CD4-positive, alpha-beta memory T cell (primary cell): ENCODE measurements around the gene GRK4. TPM values are rescaled to one million over a fixed set of nuclear protein-coding genes. Genes with fewer than 3 reads are reported as not detected.
"Not testable (repeated sequence)": the region's sequence is repeated elsewhere in the genome, so short reads cannot be mapped to it uniquely, and the experiment has no call there.

Experiments
- CTCF ChIA-PET: fragments of 350-600 bp; sonication (Branson Sonifier 250); formaldehyde crosslinking; loops from one replicate; lab custom pipeline; 2021; ENCODE audit warnings: inconsistent platforms; ENCODE audit not compliant: partially characterized antibody; lab: Charles Lee
- POLR2A ChIA-PET: fragments of 350-600 bp; sonication (Branson Sonifier 250); formaldehyde crosslinking; loops from one replicate; lab custom pipeline; 2021; ENCODE audit not compliant: partially characterized antibody; lab: Charles Lee
- DNase-seq, 5 donors: peaks; one replicate each; pipeline versions ENCODE4 v3.0.0 to v3.0.0-alpha.2; 2020 to 2022; ENCODE audit warnings: mixed read lengths in 1 of 5
- H3K27ac ChIP-seq: one replicate; pipeline ENCODE4 v1.7.0; 2013; ENCODE audit warnings: low read depth, low read length
- H3K27me3 ChIP-seq: 2 replicates; pipeline ENCODE4 v1.7.0; 2013; ENCODE audit warnings: mild to moderate bottlenecking, low read length, moderate library complexity; ENCODE audit not compliant: insufficient read depth
- H3K36me3 ChIP-seq: 2 replicates; pipeline ENCODE4 v1.7.0; 2013; ENCODE audit warnings: mild to moderate bottlenecking, low read length, moderate library complexity; ENCODE audit not compliant: insufficient read depth
- H3K4me1 ChIP-seq: 2 replicates; pipeline ENCODE4 v1.7.0; 2013; ENCODE audit warnings: mild to moderate bottlenecking, low read length, moderate library complexity; ENCODE audit not compliant: insufficient read depth
- H3K4me3 ChIP-seq, 2 donors: one replicate each; pipeline ENCODE4 v1.7.0; 2013; ENCODE audit warnings: low read length in 2 of 2, mild to moderate bottlenecking in 1 of 2
- H3K9me3 ChIP-seq, 2 donors: one replicate each; pipeline ENCODE4 v1.7.0; 2013; ENCODE audit warnings: low read length in 2 of 2, control low read depth in 1 of 2; ENCODE audit not compliant: control insufficient read depth in 1 of 2
- H3K27ac Mint-ChIP-seq, 7 donors: one replicate each; pipeline ENCODE4 v1.8.0; 2020 to 2021; ENCODE audit warnings: mixed read lengths in 7 of 7, mild to moderate bottlenecking in 6 of 7, inconsistent platforms in 3 of 7, moderate library complexity in 3 of 7
- H3K27me3 Mint-ChIP-seq, 2 donors: one replicate each; pipeline ENCODE4 v1.8.0; 2020 to 2021; ENCODE audit warnings: mixed read lengths in 2 of 2
- H3K36me3 Mint-ChIP-seq, 2 donors: one replicate each; pipeline ENCODE4 v1.8.0; 2020 to 2021; ENCODE audit warnings: mixed read lengths in 2 of 2, inconsistent platforms in 1 of 2, mild to moderate bottlenecking in 1 of 2
- H3K4me1 Mint-ChIP-seq, 4 donors: one replicate each; pipeline ENCODE4 v1.8.0; 2020 to 2021; ENCODE audit warnings: mixed read lengths in 4 of 4, mild to moderate bottlenecking in 1 of 4
- H3K4me3 Mint-ChIP-seq, 8 donors: one replicate each; pipeline ENCODE4 v1.8.0; 2020 to 2021; ENCODE audit warnings: mixed read lengths in 8 of 8, mild to moderate bottlenecking in 7 of 8, moderate library complexity in 6 of 8, inconsistent platforms in 3 of 8
- H3K9me3 Mint-ChIP-seq, 8 donors: one replicate each; pipeline ENCODE4 v1.8.0; 2020 to 2021; ENCODE audit warnings: mixed read lengths in 8 of 8, mild to moderate bottlenecking in 5 of 8, inconsistent platforms in 3 of 8, moderate library complexity in 1 of 8
- intact Hi-C: fragments of 100-400 bp; cut with micrococcal nuclease; formaldehyde crosslinking; loops from one replicate; pipeline ENCODE4 v1.15.1; 2023
- polyA plus RNA-seq, 2 donors: library from polyadenylated mRNA; unstranded; fragments of 300-500 nt; fragmentation: Illumina TruSeq; gene quantifications; one replicate each; pipeline ENCODE4 v1.2.3, GENCODE V29; 2021
- total RNA-seq, 2 experiments: library from RNA; stranded (reverse); gene quantifications; one replicate each; pipeline ENCODE4 v1.2.3, GENCODE V29; 2021

GRK4 gene
- total and polyA plus RNA-seq, 4 experiments from 2014 or later = 0.55 to 3.2 (median 2.3) TPM

GRCh38 chr4:2968381-2968780 is 5.0 kb downstream of the GRK4 start:
- Mint-ChIP-seq H3K4me3 (no peak overlapping the region), H3K36me3 (peaks cover 0 to 3% of the 10 kb centered on the region in 2 donors), H3K9me3 (no peaks in the 10 kb centered on the region), H3K4me1 (peaks cover 3 to 10% (median 7%) of the 10 kb centered on the region in 4 donors), H3K27me3 (peaks cover 0 to 2% of the 10 kb centered on the region in 2 donors), H3K27ac (peak overlapping the region in 1 of 7 donors; percentile 53)
- Histone ChIP-seq H3K27me3 (no peaks in the 10 kb centered on the region), H3K4me3 (no peak overlapping the region), H3K36me3 (no peaks in the 10 kb centered on the region), H3K27ac (no peak overlapping the region), H3K9me3 (no peaks in the 10 kb centered on the region), H3K4me1 (peaks cover 10% of the 10 kb centered on the region)
- intact Hi-C loops = no loop called here
- ChIA-PET CTCF (interaction anchor here (1.6 to 2.1 kb wide), 2 partner anchors 10 to 14 kb away, joined by 3 to 9 read pairs; no protein-coding TSS in a partner anchor), POLR2A (no interaction called here)
- DNase-seq = no peak

- CTCF ChIA-PET = no interaction called here
- intact Hi-C loops = no loop called here
- no peaks in the 10 kb centered on the region for H3K36me3 Mint-ChIP-seq
Measured at GRCh38 chr4:2971275-2971674, 7.9 kb downstream of the GRK4 start.

GRCh38 chr4:2977211-2978088 is 14.1 kb downstream of the GRK4 start:
- Histone ChIP-seq H3K36me3 (no peaks in the 10 kb centered on the region), H3K4me3 (no peak overlapping the region), H3K27me3 (no peaks in the 10 kb centered on the region), H3K27ac (no peak overlapping the region), H3K9me3 (peaks cover 0 to 5% of the 10 kb centered on the region in 2 donors), H3K4me1 (no peaks in the 10 kb centered on the region)
- H3K27me3 Mint-ChIP-seq = peaks cover 0 to 2% of the 10 kb centered on the region in 2 donors
- H3K27ac Mint-ChIP-seq = no peak overlapping the region
- H3K36me3 Mint-ChIP-seq = no peaks in the 10 kb centered on the region
- H3K9me3 Mint-ChIP-seq = peaks cover 0 to 12% (median 1%) of the 10 kb centered on the region in 8 donors
- ChIA-PET CTCF (interaction anchor here (0.6 to 4.9 kb wide), 18 partner anchors 9 to 471 kb away, joined by 3 to 23 read pairs (median 4); partner anchors contain the start of genes GRK4 and NOP14), POLR2A (interaction anchor here (1.2 kb wide), 1 partner anchor 14 kb away, joined by 5 read pairs; the partner anchor contains the start of genes GRK4 and NOP14)
- peaks cover 0 to 4% (median 2%) of the 10 kb centered on the region in 4 donors for H3K4me1 Mint-ChIP-seq
- intact Hi-C loops = loop anchor here (1.0 kb wide), 1 partner anchor 60 kb away; no protein-coding TSS in a partner anchor
- H3K4me3 Mint-ChIP-seq = no peak overlapping the region
- no peak for DNase-seq

More at GRCh38 chr4:2971275-2971674, 7.9 kb downstream of the GRK4 start:
- H3K36me3 ChIP-seq = no peaks in the 10 kb centered on the region
- no peak overlapping the region for H3K4me3 ChIP-seq
- no peak for DNase-seq
- POLR2A ChIA-PET = no interaction called here
- peak overlapping the region in 1 of 7 donors; percentile 14 for H3K27ac Mint-ChIP-seq
- H3K9me3 ChIP-seq = no peaks in the 10 kb centered on the region
- no peak overlapping the region for H3K4me3 Mint-ChIP-seq
- no peak overlapping the region for H3K27ac ChIP-seq
- peaks cover 0 to 2% of the 10 kb centered on the region in 2 donors for H3K27me3 Mint-ChIP-seq
- no peaks in the 10 kb centered on the region for H3K4me1 Mint-ChIP-seq
- no peaks in the 10 kb centered on the region for H3K4me1 ChIP-seq
- H3K9me3 Mint-ChIP-seq = no peaks in the 10 kb centered on the region
- H3K27me3 ChIP-seq = no peaks in the 10 kb centered on the region

GRCh38 chr4:2981256-2981819 is 18.0 kb downstream of the GRK4 start:
- Histone ChIP-seq H3K9me3 (peaks cover 0 to 5% of the 10 kb centered on the region in 2 donors), H3K27ac (no peak overlapping the region), H3K4me3 (no peak overlapping the region), H3K27me3 (no peaks in the 10 kb centered on the region), H3K4me1 (no peaks in the 10 kb centered on the region), H3K36me3 (no peaks in the 10 kb centered on the region)
- H3K4me3 Mint-ChIP-seq = no peak overlapping the region
- CTCF ChIA-PET = interaction anchor here (0.9 to 4.9 kb wide), 3 partner anchors 11 to 51 kb away, joined by 3 to 23 read pairs (median 3); no protein-coding TSS in a partner anchor
- POLR2A ChIA-PET = no interaction called here
- H3K36me3 Mint-ChIP-seq = no peaks in the 10 kb centered on the region
- peaks cover 0 to 4% (median 2%) of the 10 kb centered on the region in 4 donors for H3K4me1 Mint-ChIP-seq
- no peak overlapping the region for H3K27ac Mint-ChIP-seq
- H3K9me3 Mint-ChIP-seq = peaks cover 0 to 13% (median 2%) of the 10 kb centered on the region in 8 donors
- intact Hi-C loops = no loop called here
- DNase-seq = no peak
- H3K27me3 Mint-ChIP-seq = peaks cover 2% of the 10 kb centered on the region in 2 donors

GRCh38 chr4:2982012-2982411 is 18.6 kb downstream of the GRK4 start:
- no peaks in the 10 kb centered on the region for H3K36me3 ChIP-seq
- no peak for DNase-seq
- Mint-ChIP-seq H3K27me3 (peaks cover 2% of the 10 kb centered on the region in 2 donors), H3K4me3 (no peak overlapping the region), H3K36me3 (no peaks in the 10 kb centered on the region), H3K27ac (no peak overlapping the region), H3K4me1 (peaks cover 0 to 4% (median 2%) of the 10 kb centered on the region in 4 donors), H3K9me3 (peaks cover 0 to 13% (median 2%) of the 10 kb centered on the region in 8 donors)
- intact Hi-C loops = no loop called here
- CTCF ChIA-PET = interaction anchor here (4.9 kb wide), 1 partner anchor 11 kb away, joined by 23 read pairs; no protein-coding TSS in a partner anchor
- H3K27ac ChIP-seq = no peak overlapping the region
- POLR2A ChIA-PET = no interaction called here
- no peaks in the 10 kb centered on the region for H3K4me1 ChIP-seq
- peaks cover 0 to 5% of the 10 kb centered on the region in 2 donors for H3K9me3 ChIP-seq
- no peaks in the 10 kb centered on the region for H3K27me3 ChIP-seq
- H3K4me3 ChIP-seq = no peak overlapping the region

- H3K4me3 ChIP-seq, DNase-seq, H3K4me3 Mint-ChIP-seq, H3K27me3 Mint-ChIP-seq, POLR2A ChIA-PET, H3K4me1 Mint-ChIP-seq, H3K4me1 ChIP-seq, H3K27me3 ChIP-seq, H3K36me3 Mint-ChIP-seq, H3K9me3 ChIP-seq, H3K27ac ChIP-seq, intact Hi-C loops, H3K27ac Mint-ChIP-seq, H3K36me3 ChIP-seq, CTCF ChIA-PET: not testable (repeated sequence)
- peaks cover 0 to 13% (median 3%) of the 10 kb centered on the region in 8 donors for H3K9me3 Mint-ChIP-seq
Measured at GRCh38 chr4:2983715-2984114, 20.3 kb downstream of the GRK4 start.

- ChIA-PET CTCF (interaction anchor here (2.5 kb wide), 1 partner anchor 12 kb away, joined by 23 read pairs; no protein-coding TSS in a partner anchor), POLR2A (no interaction called here)
- Histone ChIP-seq H3K36me3 (no peaks in the 10 kb centered on the region), H3K27me3 (no peaks in the 10 kb centered on the region), H3K4me3 (no peak overlapping the region), H3K9me3 (no peaks in the 10 kb centered on the region), H3K4me1 (no peaks in the 10 kb centered on the region), H3K27ac (no peak overlapping the region)
- peaks cover 2 to 7% of the 10 kb centered on the region in 2 donors for H3K27me3 Mint-ChIP-seq
- H3K36me3 Mint-ChIP-seq = no peaks in the 10 kb centered on the region
- no peak overlapping the region for H3K4me3 Mint-ChIP-seq
- intact Hi-C loops = no loop called here
- no peak for DNase-seq
- H3K4me1 Mint-ChIP-seq = no peaks in the 10 kb centered on the region
- H3K27ac Mint-ChIP-seq = no peak overlapping the region
- peaks cover 0 to 4% (median 0%) of the 10 kb centered on the region in 8 donors for H3K9me3 Mint-ChIP-seq
Measured at GRCh38 chr4:2991243-2991642, 27.9 kb downstream of the GRK4 start.
